ENCODE results near the gene CCDC187.

The CCDC187 gene

DNA sequence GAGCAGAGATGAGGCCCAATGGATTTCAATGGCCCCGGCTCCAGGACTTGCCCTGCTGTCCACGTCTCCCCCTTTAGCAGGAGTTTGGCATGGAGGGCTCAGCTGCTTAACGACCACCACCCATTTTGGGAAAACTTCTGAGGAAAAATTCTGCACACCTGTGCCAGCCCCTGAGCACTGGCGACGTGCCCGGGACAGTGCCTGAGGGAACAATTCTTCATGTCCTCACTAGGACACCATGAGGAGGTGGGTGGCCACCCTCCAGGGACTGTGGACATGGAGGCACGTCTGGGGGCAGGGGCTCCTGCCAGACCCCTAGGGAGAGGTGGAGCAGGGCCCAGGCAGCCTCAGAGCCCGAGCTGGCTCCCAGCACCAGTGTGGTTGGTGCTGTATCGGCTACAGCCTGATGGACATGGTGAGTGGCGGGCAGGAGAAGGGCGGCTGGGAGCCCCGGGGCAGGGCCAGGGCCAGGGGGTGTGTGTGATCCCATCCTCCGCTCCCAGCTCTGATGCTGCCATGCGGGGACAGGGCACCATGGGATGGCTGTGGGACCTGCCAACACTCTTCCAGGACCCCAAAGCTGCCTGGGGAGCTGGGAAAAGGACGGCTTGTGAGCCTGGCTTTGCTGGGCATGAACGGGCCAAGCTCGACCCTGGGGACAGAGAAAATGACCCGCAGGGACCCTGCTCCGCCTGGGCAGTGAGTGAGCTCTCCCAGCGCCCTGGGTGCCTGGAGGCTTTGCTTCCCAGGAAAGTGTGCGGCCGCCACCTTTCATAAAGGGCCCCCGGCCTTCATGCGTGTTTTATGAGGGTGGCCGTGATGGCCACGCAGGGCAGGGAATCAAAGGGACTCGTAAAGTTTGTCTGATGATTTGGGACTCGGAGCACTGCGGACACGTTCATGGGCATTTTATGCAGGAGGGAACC is 54.7 kb downstream of the CCDC187 start:
- Histone ChIP-seq H3K9me2 (replicated peaks; ENCODE audit: control insufficient read depth, low read length) (no peaks in the 10 kb centered on the region), H3K4me3 (ENCODE audit: low read length) (no peak overlapping the region), H3K4me2 (ENCODE audit: low read length) (no peak overlapping the region), H3K9me3 (ENCODE audit: control insufficient read depth, insufficient read depth, low read length) (no peaks in the 10 kb centered on the region), H3K36me3 (ENCODE audit: control insufficient read depth, low read length) (peaks cover 7% of the 10 kb centered on the region), H4K20me1 (ENCODE audit: control insufficient read depth, insufficient read depth, low read depth, low read length) (no peaks in the 10 kb centered on the region), H3K79me2 (ENCODE audit: control insufficient read depth, low read length) (peaks cover 12% of the 10 kb centered on the region), H3F3A (ENCODE audit: control insufficient read depth, insufficient read depth) (peaks cover 7% of the 10 kb centered on the region), H3K27me3 (ENCODE audit: control insufficient read depth, low read length) (no peaks in the 10 kb centered on the region; the same call in 1 of the 2 replicates), H3K4me1 (ENCODE audit: control insufficient read depth, low read length) (peaks cover 12% of the 10 kb centered on the region), H3K27ac (ENCODE audit: low read depth, low read length) (no peak overlapping the region)
- TF ChIP-seq, protein P1, sequence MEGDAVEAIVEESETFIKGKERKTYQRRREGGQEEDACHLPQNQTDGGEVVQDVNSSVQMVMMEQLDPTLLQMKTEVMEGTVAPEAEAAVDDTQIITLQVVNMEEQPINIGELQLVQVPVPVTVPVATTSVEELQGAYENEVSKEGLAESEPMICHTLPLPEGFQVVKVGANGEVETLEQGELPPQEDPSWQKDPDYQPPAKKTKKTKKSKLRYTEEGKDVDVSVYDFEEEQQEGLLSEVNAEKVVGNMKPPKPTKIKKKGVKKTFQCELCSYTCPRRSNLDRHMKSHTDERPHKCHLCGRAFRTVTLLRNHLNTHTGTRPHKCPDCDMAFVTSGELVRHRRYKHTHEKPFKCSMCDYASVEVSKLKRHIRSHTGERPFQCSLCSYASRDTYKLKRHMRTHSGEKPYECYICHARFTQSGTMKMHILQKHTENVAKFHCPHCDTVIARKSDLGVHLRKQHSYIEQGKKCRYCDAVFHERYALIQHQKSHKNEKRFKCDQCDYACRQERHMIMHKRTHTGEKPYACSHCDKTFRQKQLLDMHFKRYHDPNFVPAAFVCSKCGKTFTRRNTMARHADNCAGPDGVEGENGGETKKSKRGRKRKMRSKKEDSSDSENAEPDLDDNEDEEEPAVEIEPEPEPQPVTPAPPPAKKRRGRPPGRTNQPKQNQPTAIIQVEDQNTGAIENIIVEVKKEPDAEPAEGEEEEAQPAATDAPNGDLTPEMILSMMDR (IDR thresholded peaks at IDR 0.05; ENCODE audit: low read depth, low read length, poor library complexity, severe bottlenecking) = no peak
- TF ChIP-seq EZH2phosphoT487 (IDR thresholded peaks at IDR 0.05; ENCODE audit: borderline replicate concordance, low read length) = no peak

DNA sequence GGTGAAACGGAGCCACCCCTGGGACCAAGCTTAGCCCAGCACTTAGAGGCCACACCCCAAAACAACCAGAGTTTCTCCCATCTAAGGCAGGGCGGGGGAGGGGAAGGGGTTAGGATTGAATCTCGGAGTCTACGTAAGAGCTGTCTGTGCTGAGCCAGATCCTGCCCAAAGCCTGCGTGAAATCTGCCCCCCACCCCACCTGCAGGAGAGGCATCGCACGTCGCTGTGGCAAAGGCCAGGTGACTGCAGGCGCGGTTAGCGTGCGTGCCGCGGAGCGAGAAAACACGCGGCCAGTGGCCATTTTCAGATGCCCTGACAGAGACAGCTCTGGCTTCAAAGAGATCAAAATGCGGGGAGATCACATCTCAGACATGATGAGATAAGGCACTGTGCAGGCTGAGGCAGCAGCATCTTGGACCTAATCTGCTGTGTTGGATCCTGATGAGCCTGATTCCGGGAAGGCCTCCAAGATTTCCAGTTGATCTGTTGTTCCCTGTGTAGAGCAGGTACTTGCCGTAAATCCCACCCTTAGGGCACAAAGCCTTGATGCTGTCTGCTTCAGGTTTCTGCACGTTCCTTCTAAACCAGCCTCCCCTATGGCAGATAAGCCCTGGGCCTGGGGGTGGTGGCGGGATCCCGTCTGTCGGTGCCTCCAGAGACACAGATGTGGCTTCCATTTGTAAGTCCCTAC is 55.8 kb downstream of the CCDC187 start:
- no peak overlapping the region for H3K27ac ChIP-seq (ENCODE audit: low read depth, low read length)
- H3K9me2 ChIP-seq (replicated peaks; ENCODE audit: control insufficient read depth, low read length) = no peaks in the 10 kb centered on the region
- H3K27me3 ChIP-seq (ENCODE audit: control insufficient read depth, low read length) = no peaks in the 10 kb centered on the region; the same call in 1 of the 2 replicates
- TF ChIP-seq, protein P1 (IDR thresholded peaks at IDR 0.05; ENCODE audit: low read depth, low read length, poor library complexity, severe bottlenecking) = no peak
- TF ChIP-seq EZH2phosphoT487 (IDR thresholded peaks at IDR 0.05; ENCODE audit: borderline replicate concordance, low read length) = no peak
- H3K9me3 ChIP-seq (ENCODE audit: control insufficient read depth, insufficient read depth, low read length) = no peaks in the 10 kb centered on the region
- H3K36me3 ChIP-seq (ENCODE audit: control insufficient read depth, low read length) = peaks cover 18% of the 10 kb centered on the region
- peaks cover 23% of the 10 kb centered on the region for H3K4me1 ChIP-seq (ENCODE audit: control insufficient read depth, low read length)
- H3K79me2 ChIP-seq (ENCODE audit: control insufficient read depth, low read length) = peaks cover 24% of the 10 kb centered on the region
- H3K4me2 ChIP-seq (ENCODE audit: low read length) = no peak overlapping the region
- H4K20me1 ChIP-seq (ENCODE audit: control insufficient read depth, insufficient read depth, low read depth, low read length) = no peaks in the 10 kb centered on the region; the same call in 1 of the 2 replicates
- peaks cover 18% of the 10 kb centered on the region for H3F3A ChIP-seq (ENCODE audit: control insufficient read depth, insufficient read depth)
- no peak overlapping the region for H3K4me3 ChIP-seq (ENCODE audit: low read length)

DNA sequence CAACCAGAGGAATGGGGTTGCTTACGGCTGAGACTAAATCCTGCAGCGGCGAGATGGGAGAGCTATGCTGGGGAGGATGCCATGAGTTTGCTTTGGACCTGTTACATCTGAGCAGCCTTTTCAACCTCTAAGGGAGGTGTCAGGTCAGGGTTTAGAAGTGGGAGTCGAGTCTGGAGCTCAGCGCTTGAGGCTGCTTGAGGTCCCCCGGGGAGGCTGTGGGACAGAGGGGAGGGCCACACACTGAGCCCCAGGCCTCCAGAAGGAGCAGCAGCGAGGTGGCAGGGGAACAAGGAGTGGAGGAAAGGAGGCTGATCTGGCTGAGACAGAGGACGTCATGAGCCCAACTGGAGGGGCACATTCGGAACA is 56.4 kb downstream of the CCDC187 start:
- peaks cover 23% of the 10 kb centered on the region for H3K36me3 ChIP-seq (ENCODE audit: control insufficient read depth, low read length)
- no peak overlapping the region for H3K27ac ChIP-seq (ENCODE audit: low read depth, low read length)
- peaks cover 29% of the 10 kb centered on the region for H3K79me2 ChIP-seq (ENCODE audit: control insufficient read depth, low read length)
- no peak overlapping the region for H3K4me2 ChIP-seq (ENCODE audit: low read length)
- no peaks in the 10 kb centered on the region for H3K9me3 ChIP-seq (ENCODE audit: control insufficient read depth, insufficient read depth, low read length)
- TF ChIP-seq, protein P1 (IDR thresholded peaks at IDR 0.05; ENCODE audit: low read depth, low read length, poor library complexity, severe bottlenecking) = no peak
- TF ChIP-seq EZH2phosphoT487 (IDR thresholded peaks at IDR 0.05; ENCODE audit: borderline replicate concordance, low read length) = no peak
- H4K20me1 ChIP-seq (ENCODE audit: control insufficient read depth, insufficient read depth, low read depth, low read length) = no peaks in the 10 kb centered on the region; the same call in 1 of the 2 replicates
- no peaks in the 10 kb centered on the region; the same call in 1 of the 2 replicates for H3K27me3 ChIP-seq (ENCODE audit: control insufficient read depth, low read length)
- H3F3A ChIP-seq (ENCODE audit: control insufficient read depth, insufficient read depth) = peaks cover 18% of the 10 kb centered on the region
- no peaks in the 10 kb centered on the region for H3K9me2 ChIP-seq (replicated peaks; ENCODE audit: control insufficient read depth, low read length)
- H3K4me3 ChIP-seq (ENCODE audit: low read length) = no peak overlapping the region
- peaks cover 29% of the 10 kb centered on the region for H3K4me1 ChIP-seq (ENCODE audit: control insufficient read depth, low read length)
